ENCODE data around the gene BUB1B.

- TF ChIP-seq POLR2A (IDR thresholded peaks at IDR 0.05; ENCODE audit: extremely low read depth, insufficient read length) (no peak), CTCF (IDR thresholded peaks at IDR 0.05; ENCODE audit: low read depth, low read length) (no peak), MAX (IDR thresholded peaks at IDR 0.05; ENCODE audit: low read depth, low read length) (no peak), MYC (IDR thresholded peaks at IDR 0.05; ENCODE audit: low read depth, low read length) (no peak)
Measured at GRCh38 chr15:40226736-40227135, 65.9 kb downstream of the BUB1B start.

Measured in NB4 (cell line).